K562 (cell line): ENCODE measurements around the gene ZNF343. TPM values are rescaled to one million over a fixed set of nuclear protein-coding genes. Genes with fewer than 3 reads are reported as not detected.

Experiments
- ATAC-seq: fragments of 200-7000 bp; cut with Tn5 transposase; 3 replicates; pipeline ENCODE4 v1.9.1; 2020; ENCODE audit warnings: moderate library complexity
- BruUV-seq: library from RNA; stranded (reverse); fragments of 400-500 nt; replicated peaks from 2 replicates; lab custom pipeline; 2021; lab: Mats Ljungman, UMichigan
- CTCF ChIA-PET: fragments of 300-600 bp; formaldehyde crosslinking; extraction: SDS; loops from one replicate; lab custom pipeline; 2021; ENCODE audit warnings: low intra/inter-chr PET ratio; lab: Yijun Ruan, JAX
- POLR2A ChIA-PET: fragments of 300-600, 350-650 bp; sonication (Branson Sonifier 250); formaldehyde crosslinking; extraction: SDS; loops from one replicate; lab custom pipeline; 2021; ENCODE audit warnings: antibody characterized with exemption, inconsistent platforms; lab: Yijun Ruan, JAX
- DNase-seq, 4 experiments: peaks; one replicate each; pipeline versions ENCODE4 v3.0.0 to v3.0.0-alpha.2; 2011 to 2018; ENCODE audit warnings: low spot score in 3 of 4, mixed read lengths in 3 of 4; ENCODE audit errors: extremely low read depth in 1 of 4
- FAIRE-seq: peaks from 2 replicates; lab custom pipeline; 2011; peaks lifted over from hg19 to GRCh38; lab: Jason Lieb, UNC
- H2AFZ ChIP-seq: 2 replicates; pipeline ENCODE4 v1.6.0; 2011; ENCODE audit warnings: low read depth, low read length, control low read depth, inconsistent platforms
- H3K27ac ChIP-seq: fragments of 200-600 bp; 3 replicates; pipeline ENCODE4 v1.8.0; 2011; ENCODE audit warnings: low read depth, mild to moderate bottlenecking, control low read depth, inconsistent platforms, low read length, moderate library complexity, mixed read lengths; ENCODE audit errors: extremely low read depth
- H3K27me3 ChIP-seq, 2 experiments: fragments of 300-600 bp in 1 of 2; 2 replicates in 1 of 2; 3 replicates in 1 of 2; pipeline versions ENCODE4 v1.6.0 to v1.8.0; 2011; ENCODE audit warnings: inconsistent platforms in 2 of 2, low read length in 2 of 2, mild to moderate bottlenecking in 1 of 2, mixed read lengths in 1 of 2, moderate library complexity in 1 of 2; ENCODE audit not compliant: control insufficient read depth in 2 of 2, insufficient read depth in 2 of 2
- H3K36me3 ChIP-seq: fragments of 300-600 bp; 3 replicates; pipeline ENCODE4 v1.8.0; 2011; ENCODE audit warnings: mild to moderate bottlenecking, low read length, inconsistent platforms; ENCODE audit not compliant: control insufficient read depth, insufficient read depth
- H3K4me1 ChIP-seq, 2 experiments: fragments of 200-600 bp in 1 of 2; replicated peaks in 1 of 2; 2 replicates in 1 of 2; 3 replicates in 1 of 2; pipeline versions ENCODE4 v1.5.1 to v1.8.0; 2011; ENCODE audit warnings: inconsistent platforms in 2 of 2, low read length in 2 of 2, mild to moderate bottlenecking in 1 of 2, mixed read lengths in 1 of 2, moderate library complexity in 1 of 2; ENCODE audit not compliant: control insufficient read depth in 2 of 2, insufficient read depth in 2 of 2
- H3K4me2 ChIP-seq: 2 replicates; pipeline ENCODE4 v1.6.1; 2011; ENCODE audit warnings: low read length, control low read depth, inconsistent platforms, mixed read lengths; ENCODE audit not compliant: insufficient read depth
- H3K4me3 ChIP-seq: fragments of 200-600 bp; sonication (generic), shearing (Covaris generic); 2 replicates; pipeline ENCODE4 v1.5.1; 2016; ENCODE audit warnings: control low read depth, inconsistent platforms
- H3K79me2 ChIP-seq: fragments of 200-600 bp; 3 replicates; pipeline ENCODE4 v1.8.0; 2011; ENCODE audit warnings: low read length, inconsistent platforms; ENCODE audit not compliant: control insufficient read depth, insufficient read depth
- H3K9ac ChIP-seq, 2 experiments: 2 replicates each; pipeline versions ENCODE4 v1.6.0 to v1.6.1; 2011; ENCODE audit warnings: low read depth in 2 of 2, low read length in 2 of 2, control low read depth in 1 of 2, inconsistent platforms in 1 of 2, mild to moderate bottlenecking in 1 of 2, mixed read lengths in 1 of 2; ENCODE audit not compliant: insufficient read depth in 1 of 2
- H3K9me1 ChIP-seq: one replicate; pipeline ENCODE4 v1.6.0; 2011; ENCODE audit warnings: inconsistent platforms, mild to moderate bottlenecking, low read length, moderate library complexity; ENCODE audit not compliant: control insufficient read depth, insufficient read depth
- H3K9me3 ChIP-seq: replicated peaks from 2 replicates; pipeline ENCODE4 v1.5.1; 2011; ENCODE audit warnings: low read depth, low read length, inconsistent platforms; ENCODE audit not compliant: control insufficient read depth, insufficient read depth
- H4K20me1 ChIP-seq: replicated peaks from 2 replicates; pipeline ENCODE4 v1.6.1; 2011; ENCODE audit warnings: low read length, inconsistent platforms, mixed read lengths; ENCODE audit not compliant: control insufficient read depth, insufficient read depth
- PML ChIP-seq: IDR thresholded peaks from 2 replicates; pipeline ENCODE4 v1.6.1; 2012; ENCODE audit warnings: low read length, inconsistent platforms
- WGBS: fragments of 100-300 bp; shearing (Covaris generic); methylation state at CpG from one replicate; pipeline ENCODE4 v1.1.6; 2016; ENCODE audit warnings: low coverage, mixed read lengths; ENCODE audit not compliant: insufficient coverage; ENCODE audit errors: missing lambda C conversion rate; 5-methylcytosine and 5-hydroxymethylcytosine counted together
- in situ Hi-C: fragments of 300-500 bp; cut with MboI; formaldehyde crosslinking; loops from 4 replicates; pipeline ENCODE4 v1.15.0; 2018; ENCODE audit warnings: inconsistent platforms, mixed read lengths
- intact Hi-C: fragments of 100-400 bp; cut with micrococcal nuclease; formaldehyde crosslinking; loops from 2 replicates; pipeline ENCODE4 v1.14.2; 2022
- polyA plus RNA-seq, 8 experiments: library from polyadenylated mRNA; depleted of rRNA in 4 of 8; stranded (reverse) in 5 of 8; unstranded in 3 of 8; fragments of >200 nt; fragmentation: Nextera tagmentation in 2 of 8; fragmentation: Illumina TruSeq in 1 of 8; extraction: Ambion mirVana in 2 of 8; extraction: Trizol in 1 of 8; gene quantifications; 2 replicates each; pipeline versions ENCODE4 v1.2.1 to v1.2.3, GENCODE V29; 2011 to 2014; ENCODE audit warnings: inconsistent platforms in 1 of 8, missing spikeins in 1 of 8
- total RNA-seq, 7 experiments: library from RNA; depleted of rRNA in 6 of 7; stranded (reverse); fragments of >200 nt in 6 of 7; fragmentation: Illumina TruSeq in 2 of 7; extraction: Trizol in 2 of 7; gene quantifications; 2 replicates each; pipeline versions ENCODE4 v1.2.1 to v1.2.3, GENCODE V29; 2011 to 2021; ENCODE audit warnings: low replicate concordance in 1 of 7
- TF ChIP-seq, protein P1 (sequence below), 2 experiments: fragments of 450-650 bp; IDR thresholded peaks; 2 replicates each; pipeline ENCODE4 v1.6.1; 2018; ENCODE audit warnings: mild to moderate bottlenecking in 2 of 2, low read depth in 1 of 2; ENCODE audit not compliant: partially characterized antibody in 2 of 2

Gene ZNF343
- total and polyA plus RNA-seq, 9 of the 15 experiments (the other 6 are each of a cell fraction or from before 2014, with no cell fraction given): 1.4 to 9.8 (median 6.4) TPM

DNA sequence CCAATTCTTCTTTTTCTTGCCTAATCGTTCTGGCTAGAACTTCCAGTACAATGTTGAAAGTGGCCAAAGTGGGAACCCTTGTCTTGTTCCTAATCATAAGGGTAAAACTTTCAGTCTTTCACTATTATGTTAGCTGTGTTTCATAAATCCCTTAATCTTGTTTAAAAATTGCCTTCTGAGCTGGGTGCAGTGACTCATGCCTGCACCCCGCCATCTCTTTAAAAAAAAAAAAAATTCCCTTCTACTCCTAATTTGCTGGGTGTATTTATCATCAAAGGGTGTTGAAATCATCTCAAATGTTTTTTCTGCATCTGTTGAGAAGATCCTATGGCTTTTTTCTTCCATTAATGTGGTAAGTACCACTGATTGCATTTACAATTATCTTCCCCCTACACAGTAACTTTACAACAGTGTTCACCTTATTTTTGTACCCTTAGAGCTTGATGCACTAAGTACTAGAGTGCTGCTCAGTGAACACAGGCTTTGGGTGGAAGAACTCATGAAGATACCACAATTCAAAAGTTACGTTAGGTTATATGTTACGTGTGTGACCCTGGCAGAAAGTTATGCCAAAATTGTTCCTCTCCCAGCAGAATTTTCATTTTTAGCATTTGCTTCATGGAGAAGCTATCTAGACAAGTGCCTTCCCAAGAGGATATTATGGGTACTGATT is 47.8 kb downstream of the ZNF343 start:
- no peaks in the 10 kb centered on the region for H3K4me1 ChIP-seq
- H3K9me1 ChIP-seq: peaks cover 5% of the 10 kb centered on the region
- ChIA-PET POLR2A (interaction anchor here (1.1 to 1.8 kb wide), 3 partner anchors 9 to 203 kb away, joined by 3 to 23 read pairs (median 5); partner anchors contain the start of genes IDH3B, NOP56 and SNRPB), CTCF (no interaction called here)
- no peak overlapping the region for H3K4me2 ChIP-seq
- H3K79me2 ChIP-seq: peaks cover 5% of the 10 kb centered on the region; the same call in 2 of the 3 replicates
- H4K20me1 ChIP-seq: peaks cover 3% of the 10 kb centered on the region; the same call in 1 of the 2 replicates
- BruUV-seq: no TSS peak
- no peaks in the 10 kb centered on the region for H3K9me3 ChIP-seq
- no peak overlapping the region for H3K4me3 ChIP-seq
- H2AFZ ChIP-seq: no peak overlapping the region
- in situ Hi-C loops: loop anchor here (10.0 kb wide), 1 partner anchor 184 kb away; no protein-coding TSS in a partner anchor
- H3K9ac ChIP-seq: no peak overlapping the region
- intact Hi-C loops: no loop called here
- ATAC-seq (no peak; the same call in 2 of the 3 replicates), DNase-seq (no peak), FAIRE-seq (no peak)
- peaks cover 62% of the 10 kb centered on the region for H3K36me3 ChIP-seq
- no peaks in the 10 kb centered on the region for H3K27me3 ChIP-seq
- no peak overlapping the region for H3K27ac ChIP-seq
- 85% methylated on average over 4 of the region's 4 CpGs for WGBS
- TF ChIP-seq, protein P1, sequence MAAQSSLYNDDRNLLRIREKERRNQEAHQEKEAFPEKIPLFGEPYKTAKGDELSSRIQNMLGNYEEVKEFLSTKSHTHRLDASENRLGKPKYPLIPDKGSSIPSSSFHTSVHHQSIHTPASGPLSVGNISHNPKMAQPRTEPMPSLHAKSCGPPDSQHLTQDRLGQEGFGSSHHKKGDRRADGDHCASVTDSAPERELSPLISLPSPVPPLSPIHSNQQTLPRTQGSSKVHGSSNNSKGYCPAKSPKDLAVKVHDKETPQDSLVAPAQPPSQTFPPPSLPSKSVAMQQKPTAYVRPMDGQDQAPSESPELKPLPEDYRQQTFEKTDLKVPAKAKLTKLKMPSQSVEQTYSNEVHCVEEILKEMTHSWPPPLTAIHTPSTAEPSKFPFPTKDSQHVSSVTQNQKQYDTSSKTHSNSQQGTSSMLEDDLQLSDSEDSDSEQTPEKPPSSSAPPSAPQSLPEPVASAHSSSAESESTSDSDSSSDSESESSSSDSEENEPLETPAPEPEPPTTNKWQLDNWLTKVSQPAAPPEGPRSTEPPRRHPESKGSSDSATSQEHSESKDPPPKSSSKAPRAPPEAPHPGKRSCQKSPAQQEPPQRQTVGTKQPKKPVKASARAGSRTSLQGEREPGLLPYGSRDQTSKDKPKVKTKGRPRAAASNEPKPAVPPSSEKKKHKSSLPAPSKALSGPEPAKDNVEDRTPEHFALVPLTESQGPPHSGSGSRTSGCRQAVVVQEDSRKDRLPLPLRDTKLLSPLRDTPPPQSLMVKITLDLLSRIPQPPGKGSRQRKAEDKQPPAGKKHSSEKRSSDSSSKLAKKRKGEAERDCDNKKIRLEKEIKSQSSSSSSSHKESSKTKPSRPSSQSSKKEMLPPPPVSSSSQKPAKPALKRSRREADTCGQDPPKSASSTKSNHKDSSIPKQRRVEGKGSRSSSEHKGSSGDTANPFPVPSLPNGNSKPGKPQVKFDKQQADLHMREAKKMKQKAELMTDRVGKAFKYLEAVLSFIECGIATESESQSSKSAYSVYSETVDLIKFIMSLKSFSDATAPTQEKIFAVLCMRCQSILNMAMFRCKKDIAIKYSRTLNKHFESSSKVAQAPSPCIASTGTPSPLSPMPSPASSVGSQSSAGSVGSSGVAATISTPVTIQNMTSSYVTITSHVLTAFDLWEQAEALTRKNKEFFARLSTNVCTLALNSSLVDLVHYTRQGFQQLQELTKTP (IDR thresholded peaks at IDR 0.05; ENCODE audit: low read depth in 1 of 2, partially characterized antibody in 2 of 2): no peak
- TF ChIP-seq PML: peak; percentile 19; the same call in 1 of the 2 replicates
